ENCODE results near the gene PPP1R18. TPM values are rescaled to one million over a fixed set of nuclear protein-coding genes. Genes with fewer than 3 reads are reported as not detected.
"Not testable (repeated sequence)": the region's sequence is repeated elsewhere in the genome, so short reads cannot be mapped to it uniquely, and the experiment has no call there.

The PPP1R18 gene, protein sequence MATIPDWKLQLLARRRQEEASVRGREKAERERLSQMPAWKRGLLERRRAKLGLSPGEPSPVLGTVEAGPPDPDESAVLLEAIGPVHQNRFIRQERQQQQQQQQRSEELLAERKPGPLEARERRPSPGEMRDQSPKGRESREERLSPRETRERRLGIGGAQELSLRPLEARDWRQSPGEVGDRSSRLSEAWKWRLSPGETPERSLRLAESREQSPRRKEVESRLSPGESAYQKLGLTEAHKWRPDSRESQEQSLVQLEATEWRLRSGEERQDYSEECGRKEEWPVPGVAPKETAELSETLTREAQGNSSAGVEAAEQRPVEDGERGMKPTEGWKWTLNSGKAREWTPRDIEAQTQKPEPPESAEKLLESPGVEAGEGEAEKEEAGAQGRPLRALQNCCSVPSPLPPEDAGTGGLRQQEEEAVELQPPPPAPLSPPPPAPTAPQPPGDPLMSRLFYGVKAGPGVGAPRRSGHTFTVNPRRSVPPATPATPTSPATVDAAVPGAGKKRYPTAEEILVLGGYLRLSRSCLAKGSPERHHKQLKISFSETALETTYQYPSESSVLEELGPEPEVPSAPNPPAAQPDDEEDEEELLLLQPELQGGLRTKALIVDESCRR
- 100 to 1,000 TPM in 1 of 2 donors, 10 to 100 TPM in 1; 70.0 to 111 TPM for total RNA-seq
- long read RNA-seq, donor 1, transcript PPP1R18-206 (3 exons, 1,448 nt): major isoform, 7 of 10 reads
- long read RNA-seq, donor 1, partial matches to known transcripts: 2 of 10 reads
- long read RNA-seq, donor 1, other reads (novel, unspliced or antisense): 1 of 10 reads
- long read RNA-seq, donor 2, transcript PPP1R18-206 (3 exons, 1,448 nt): major isoform, 27 of 43 reads
- long read RNA-seq, donor 2, transcript PPP1R18-203 (3 exons, 1,156 nt): minor isoform, 5 of 43 reads
- long read RNA-seq, donor 2, partial matches to known transcripts: 5 of 43 reads
- long read RNA-seq, donor 2, other reads (novel, unspliced or antisense): 6 of 43 reads

DNA sequence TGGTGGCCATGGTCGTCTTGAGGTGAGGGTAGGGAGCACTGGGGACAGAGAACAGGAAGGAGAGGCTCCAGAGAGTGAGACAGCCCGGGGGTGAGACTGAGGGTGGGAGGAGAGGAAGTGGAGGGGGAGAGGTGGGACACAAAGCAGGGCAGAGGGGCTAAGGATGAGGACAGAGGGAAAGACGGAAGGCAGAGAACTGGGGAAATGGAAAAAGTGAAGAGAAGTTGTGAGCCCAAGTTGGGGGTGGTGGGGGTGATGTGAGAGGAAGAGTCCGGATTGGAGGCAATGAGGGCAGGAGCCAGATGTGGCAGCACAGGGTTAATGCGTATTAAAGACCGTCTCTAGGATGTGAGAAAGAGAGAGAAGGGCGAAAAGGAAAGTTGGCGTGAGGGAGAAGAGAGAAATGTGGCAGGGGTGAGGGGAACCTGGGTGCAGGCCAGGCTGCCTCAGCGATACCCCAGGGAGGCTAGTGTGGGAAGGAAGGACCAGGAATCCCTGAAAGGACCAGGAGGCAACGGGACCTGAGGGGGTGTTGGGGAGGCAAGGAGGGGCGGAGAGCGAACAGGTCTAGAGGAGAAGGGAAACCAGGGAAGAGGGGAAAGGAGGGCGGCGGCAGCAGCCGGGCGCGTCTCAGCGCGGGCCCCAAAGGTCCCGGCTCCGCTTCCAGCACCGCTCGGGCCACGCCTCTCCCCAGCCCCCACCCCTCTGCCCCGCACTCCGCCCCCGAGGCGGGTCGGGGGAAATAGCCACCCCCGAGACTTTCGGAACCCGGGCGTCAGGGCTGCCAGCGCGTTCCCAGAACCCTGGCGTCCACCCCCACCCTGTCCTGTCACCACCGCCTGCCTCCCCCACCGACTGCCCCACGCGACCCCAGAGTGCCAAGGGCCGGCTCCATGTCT lies at the start of gene PPP1R18:
Gene PPP1R18 (minus strand): TSS at position 637 of the 899 bp plus-strand sequence. CDS start 627 bp downstream, at position 10.
- intact Hi-C loops (cut with DNase I): no loop called here
- DNase-seq (ENCODE audit: low spot score): peak; percentile 97

DNA sequence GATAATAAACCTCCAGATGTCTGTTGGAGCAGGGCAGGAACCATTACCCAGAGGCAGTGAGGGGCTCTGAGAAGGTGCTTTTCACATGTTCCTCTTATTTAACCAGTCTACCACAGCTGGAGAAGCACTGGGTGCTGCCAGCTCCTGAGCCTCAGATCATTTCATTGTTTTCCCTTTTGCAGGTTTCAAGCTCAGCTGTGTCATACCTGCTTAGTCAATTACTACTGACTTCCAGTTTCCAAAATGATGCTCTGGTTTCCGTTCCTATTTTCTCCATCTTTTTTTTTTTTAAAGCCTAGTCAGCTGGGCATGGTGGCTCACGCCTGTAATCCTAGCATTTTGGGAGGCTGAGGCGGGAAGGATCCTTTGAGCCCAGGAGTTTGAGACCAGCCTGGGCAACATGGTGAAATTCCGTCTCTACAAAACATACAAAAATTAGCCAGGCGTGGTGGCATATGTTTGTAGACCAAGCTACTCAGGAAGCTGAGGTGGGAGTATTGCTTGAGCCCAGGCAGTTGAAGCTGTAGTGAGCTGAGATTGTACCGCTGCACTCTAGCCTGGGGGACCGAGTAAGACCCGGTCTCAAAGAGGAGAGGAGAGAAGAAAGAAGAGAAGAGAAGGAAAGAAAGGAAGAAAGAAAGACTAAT lies 49.3 kb upstream of the PPP1R18 start:
- intact Hi-C loops (cut with DNase I): no loop called here

DNA sequence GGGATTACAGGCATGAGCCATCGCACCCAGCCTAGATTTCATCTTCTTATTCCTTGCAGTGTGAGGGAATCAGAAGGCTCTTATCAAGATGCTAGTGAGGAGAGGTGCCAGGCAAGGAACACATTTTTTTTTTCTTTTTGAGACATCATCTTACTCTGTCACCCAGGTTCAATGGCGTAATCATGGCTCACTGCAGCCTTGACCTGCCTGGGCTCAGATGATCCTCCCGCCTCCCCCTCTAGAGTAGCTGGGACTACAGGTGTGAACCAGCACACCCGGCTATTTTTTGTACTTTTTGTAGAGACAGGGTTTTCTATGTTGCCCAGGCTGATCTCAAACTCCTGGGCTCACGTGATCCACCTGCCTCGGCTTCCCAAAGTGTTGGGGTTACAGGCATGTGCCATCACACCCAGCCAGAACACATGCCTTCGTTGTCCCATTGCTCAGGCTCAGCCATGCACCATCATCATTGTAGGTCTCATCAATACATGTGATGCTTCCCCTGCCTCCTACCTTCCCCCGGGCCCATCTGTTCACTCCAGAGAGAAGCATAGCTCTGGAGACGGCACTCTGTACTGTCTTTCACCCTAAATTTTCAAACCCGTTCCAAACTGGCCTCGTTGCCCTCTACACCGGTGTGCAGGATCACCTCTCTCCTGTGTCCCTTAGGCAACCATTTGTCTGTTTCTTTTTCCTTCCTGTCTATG lies 45.9 kb upstream of the PPP1R18 start:
- DNase-seq (ENCODE audit: low spot score): no peak
- intact Hi-C loops (cut with DNase I): no loop called here

More for the DNA sequence above, 49.3 kb upstream of the PPP1R18 start:
- no peak for DNase-seq (ENCODE audit: low spot score)

DNA sequence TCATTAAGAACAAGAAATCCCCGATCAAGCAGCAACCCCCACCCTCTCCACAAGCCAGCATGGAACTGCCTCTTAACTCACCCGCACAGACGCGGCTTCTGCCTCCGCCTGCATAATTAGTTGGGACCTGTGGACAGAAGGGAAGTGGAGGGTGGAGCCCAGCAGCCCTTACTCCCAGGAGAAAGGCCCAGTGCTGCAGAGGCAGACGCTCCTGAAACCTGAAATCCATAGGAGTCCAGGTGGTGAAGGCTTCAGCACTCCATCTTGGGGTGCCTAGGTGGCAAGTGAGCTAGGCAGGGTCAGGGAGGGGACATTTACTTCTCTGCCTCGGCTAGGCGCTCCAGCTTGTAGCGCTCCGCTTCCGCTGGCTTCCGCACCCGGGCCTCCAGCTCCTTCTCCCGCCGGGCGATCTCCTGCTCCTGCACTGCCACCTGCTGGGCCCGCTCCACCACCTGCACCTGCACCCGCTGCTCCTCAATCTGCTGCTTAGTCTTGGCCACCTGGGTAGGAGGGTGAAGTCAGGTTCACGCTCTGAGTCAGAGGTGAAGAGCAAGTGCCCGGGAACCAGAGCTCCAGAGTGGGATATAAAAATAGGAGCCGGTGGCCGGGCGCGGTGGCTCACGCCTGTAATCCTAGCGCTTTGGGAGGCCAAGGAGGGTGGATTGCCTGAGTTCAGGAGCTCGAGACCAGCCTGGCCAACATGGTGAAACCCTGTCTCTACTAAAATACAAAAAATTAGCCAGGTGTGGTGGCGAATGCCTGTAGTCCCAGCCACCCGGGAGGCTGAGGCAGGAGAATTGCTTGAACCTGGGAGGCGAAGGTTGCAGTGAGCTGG lies 44.4 kb upstream of the PPP1R18 start:
- intact Hi-C loops (cut with DNase I): no loop called here
- DNase-seq (ENCODE audit: low spot score): peak; percentile 88

DNA sequence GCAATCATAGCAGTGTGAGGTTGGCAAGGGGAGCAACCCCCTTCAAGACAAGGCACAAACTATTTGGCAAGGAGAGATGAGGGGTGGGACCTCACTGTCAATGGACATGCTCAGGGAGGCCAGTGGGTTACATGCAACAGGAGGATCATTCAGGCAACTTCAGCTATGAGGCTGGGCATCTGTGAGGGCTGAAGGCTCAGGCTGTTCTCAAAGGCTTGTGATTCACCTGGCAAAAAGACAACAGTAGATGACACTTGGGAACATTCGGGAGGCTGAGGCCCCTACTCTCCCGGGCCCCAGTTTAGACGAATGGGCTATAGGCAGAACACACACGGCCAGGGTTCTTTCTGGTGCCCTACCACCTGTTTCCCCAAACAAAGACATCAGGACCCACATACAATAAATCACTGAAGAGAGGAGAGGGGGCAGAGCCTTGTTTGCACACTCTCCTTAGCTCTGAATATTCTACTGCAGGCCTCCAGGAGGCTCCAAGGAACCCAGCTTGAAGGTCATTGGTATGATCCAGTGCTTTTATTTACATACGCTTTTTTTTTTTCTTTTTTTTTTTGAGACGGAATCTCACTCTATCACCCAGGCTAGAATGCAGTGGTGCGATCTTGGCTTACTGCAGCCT lies 41.6 kb upstream of the PPP1R18 start:
- DNase-seq (ENCODE audit: low spot score): peak; percentile 71
- intact Hi-C loops (cut with DNase I): loop anchor here in 1 of 2 donors (5.0 to 10.0 kb wide), 2 partner anchors 103 to 154 kb away; partner anchors contain the start of genes ATAT1 and DDR1

DNA sequence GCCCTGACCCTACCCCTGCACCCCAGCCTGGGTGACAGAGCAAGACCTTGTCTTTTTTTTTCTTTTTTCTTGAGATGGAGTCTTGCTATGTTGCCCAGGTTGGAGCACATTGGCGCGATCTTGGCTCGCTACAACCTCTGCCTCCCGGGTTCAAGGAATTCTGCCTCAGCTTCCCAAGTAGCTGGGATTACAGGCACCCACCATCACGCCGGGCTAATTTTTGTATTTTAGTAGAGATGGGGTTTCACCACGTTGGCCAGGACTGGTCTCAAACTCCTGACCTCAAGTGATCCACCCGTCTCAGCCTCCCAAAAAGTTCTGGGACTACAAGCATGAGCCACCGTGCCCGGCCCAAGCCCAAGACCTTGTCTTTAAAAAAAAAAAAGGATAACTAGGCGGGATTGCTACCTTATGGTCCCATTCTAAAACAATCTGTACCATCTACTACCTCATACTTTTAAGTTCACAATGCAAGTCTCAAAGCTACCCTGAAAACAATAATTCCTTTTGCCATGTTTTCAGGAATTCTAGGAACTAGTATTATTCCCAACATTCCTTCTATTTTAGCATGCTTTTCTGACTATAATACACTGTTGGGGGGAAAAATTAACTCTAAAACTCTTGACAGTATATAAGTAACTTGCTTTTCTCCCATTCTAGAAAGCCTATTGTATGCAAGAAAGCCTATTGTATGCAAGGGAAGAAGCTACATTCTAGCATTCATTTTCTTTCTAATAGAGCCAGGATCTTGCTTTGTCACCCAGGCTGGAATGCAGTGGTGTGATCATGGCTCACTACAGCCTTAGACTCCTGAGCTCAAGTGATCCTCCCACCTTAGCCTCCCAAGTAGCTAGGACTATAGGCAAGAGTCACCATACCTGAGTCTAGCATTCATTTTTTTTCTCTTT lies 40.3 kb upstream of the PPP1R18 start:
- peak; percentile 57 for DNase-seq (ENCODE audit: low spot score)
- intact Hi-C loops (cut with DNase I): loop anchor here in 1 of 2 donors (5.0 to 10.0 kb wide), 2 partner anchors 102 to 156 kb away; partner anchors contain the start of genes ATAT1 and DDR1

DNA sequence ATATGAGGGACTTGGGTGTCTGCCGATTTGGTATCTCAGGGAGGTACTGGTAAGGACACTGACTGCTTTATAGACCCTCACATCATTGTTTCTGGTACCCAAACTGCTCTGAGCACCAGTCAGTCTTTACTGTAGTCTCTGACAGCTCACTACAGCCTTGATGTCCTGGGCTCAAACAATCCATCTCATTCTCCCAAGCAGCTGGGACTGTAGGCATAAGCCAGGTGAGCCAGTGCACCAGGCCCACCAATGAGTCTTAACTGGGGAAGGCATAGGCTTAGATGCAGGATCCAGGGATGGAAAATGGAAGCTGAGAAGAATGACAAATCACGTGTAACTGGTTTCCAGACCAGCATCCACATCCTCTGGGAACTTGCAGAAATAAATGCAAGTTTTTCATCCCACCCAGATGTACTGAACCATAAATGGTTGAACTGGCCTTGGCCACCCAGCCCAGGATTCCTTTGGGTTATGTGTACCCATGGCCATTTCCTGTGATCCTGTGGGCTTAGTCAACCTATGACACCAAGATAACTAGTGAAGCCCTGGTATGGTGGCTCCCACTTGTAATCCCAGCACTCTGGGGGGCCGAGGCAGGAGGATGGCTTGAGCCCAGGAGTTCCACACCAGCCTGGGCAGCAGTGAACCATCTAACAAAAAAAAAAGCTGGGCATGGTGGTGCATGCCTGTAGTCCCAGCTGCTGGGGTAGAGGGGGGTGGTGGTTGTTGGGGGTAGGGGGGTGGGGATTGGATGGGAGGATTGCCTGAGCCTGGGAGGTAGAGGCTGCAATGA lies 39.5 kb upstream of the PPP1R18 start:
- peak; percentile 12 for DNase-seq (ENCODE audit: low spot score)
- intact Hi-C loops (cut with DNase I): loop anchor here in 1 of 2 donors (5.0 to 10.0 kb wide), 2 partner anchors 101 to 156 kb away; partner anchors contain the start of genes ATAT1 and DDR1

DNA sequence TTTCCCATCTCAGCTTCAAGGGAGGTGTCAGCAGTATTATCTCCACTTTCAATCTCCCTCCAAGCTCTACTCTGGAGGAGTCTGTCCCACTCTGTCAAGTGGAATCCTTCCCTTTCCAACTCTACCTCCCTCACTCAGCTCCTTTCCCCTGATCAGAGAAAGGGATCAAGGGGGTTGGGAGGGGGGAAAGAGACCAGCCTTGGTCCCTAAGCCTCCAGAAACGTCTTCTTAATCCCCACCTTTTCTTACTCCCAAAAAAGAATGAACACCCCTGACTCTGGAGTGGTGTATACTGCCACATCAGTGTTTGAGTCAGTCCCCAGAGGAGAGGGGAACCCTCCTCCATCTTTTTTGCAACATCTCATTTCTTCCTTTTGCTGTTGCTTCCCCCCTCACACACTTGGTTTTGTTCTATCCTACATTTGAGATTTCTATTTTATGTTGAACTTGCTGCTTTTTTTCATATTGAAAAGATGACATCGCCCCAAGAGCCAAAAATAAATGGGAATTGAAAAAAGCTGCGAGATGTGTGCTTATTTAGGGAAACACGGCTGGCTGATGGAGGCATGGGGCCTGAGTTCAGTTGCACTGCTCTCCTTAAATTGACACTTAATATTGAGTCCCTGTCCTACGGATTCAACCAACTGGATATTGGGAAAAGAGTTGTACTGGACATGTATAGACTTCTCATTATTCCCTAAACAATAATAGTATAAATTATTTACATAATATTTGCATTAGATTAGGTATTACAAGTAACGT lies 38.6 kb upstream of the PPP1R18 start:
- peak; percentile 12 for DNase-seq (ENCODE audit: low spot score)
- intact Hi-C loops (cut with DNase I): loop anchor here in 1 of 2 donors (5.0 to 10.0 kb wide), 2 partner anchors 100 to 157 kb away; partner anchors contain the start of genes ATAT1 and DDR1

DNA sequence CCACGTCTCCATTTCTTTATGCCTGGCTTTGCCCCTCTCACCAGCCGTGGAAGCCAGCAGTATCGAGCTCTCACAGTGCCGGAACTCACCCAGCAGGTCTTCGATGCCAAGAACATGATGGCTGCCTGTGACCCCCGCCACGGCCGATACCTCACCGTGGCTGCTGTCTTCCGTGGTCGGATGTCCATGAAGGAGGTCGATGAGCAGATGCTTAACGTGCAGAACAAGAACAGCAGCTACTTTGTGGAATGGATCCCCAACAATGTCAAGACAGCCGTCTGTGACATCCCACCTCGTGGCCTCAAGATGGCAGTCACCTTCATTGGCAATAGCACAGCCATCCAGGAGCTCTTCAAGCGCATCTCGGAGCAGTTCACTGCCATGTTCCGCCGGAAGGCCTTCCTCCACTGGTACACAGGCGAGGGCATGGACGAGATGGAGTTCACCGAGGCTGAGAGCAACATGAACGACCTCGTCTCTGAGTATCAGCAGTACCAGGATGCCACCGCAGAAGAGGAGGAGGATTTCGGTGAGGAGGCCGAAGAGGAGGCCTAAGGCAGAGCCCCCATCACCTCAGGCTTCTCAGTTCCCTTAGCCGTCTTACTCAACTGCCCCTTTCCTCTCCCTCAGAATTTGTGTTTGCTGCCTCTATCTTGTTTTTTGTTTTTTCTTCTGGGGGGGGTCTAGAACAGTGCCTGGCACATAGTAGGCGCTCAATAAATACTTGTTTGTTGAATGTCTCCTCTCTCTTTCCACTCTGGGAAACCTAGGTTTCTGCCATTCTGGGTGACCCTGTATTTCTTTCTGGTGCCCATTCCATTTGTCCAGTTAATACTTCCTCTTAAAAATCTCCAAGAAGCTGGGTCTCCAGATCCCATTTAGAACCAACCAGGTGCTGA lies 37.6 kb upstream of the PPP1R18 start:
- DNase-seq (ENCODE audit: low spot score): not testable (repeated sequence)
- intact Hi-C loops (cut with DNase I): loop anchor here (2.0 to 10.0 kb wide), 3 partner anchors 41 to 99 kb away; partner anchors contain the start of gene ATAT1 (in 1 of the 2)

DNA sequence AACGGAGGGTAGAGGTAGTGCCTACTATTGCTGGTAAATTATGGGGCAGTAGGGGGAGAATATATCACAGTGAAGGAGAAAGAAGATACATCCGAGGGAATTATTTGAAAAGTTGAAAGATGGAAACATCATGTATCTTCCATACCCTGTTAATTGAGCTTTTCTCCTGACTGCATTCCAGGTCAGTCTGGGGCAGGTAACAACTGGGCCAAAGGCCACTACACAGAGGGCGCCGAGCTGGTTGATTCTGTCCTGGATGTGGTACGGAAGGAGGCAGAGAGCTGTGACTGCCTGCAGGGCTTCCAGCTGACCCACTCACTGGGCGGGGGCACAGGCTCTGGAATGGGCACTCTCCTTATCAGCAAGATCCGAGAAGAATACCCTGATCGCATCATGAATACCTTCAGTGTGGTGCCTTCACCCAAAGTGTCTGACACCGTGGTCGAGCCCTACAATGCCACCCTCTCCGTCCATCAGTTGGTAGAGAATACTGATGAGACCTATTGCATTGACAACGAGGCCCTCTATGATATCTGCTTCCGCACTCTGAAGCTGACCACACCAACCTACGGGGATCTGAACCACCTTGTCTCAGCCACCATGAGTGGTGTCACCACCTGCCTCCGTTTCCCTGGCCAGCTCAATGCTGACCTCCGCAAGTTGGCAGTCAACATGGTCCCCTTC lies 36.9 kb upstream of the PPP1R18 start:
- intact Hi-C loops (cut with DNase I): loop anchor here (2.0 to 10.0 kb wide), 3 partner anchors 40 to 98 kb away; partner anchors contain the start of gene ATAT1 (in 1 of the 2)

DNA sequence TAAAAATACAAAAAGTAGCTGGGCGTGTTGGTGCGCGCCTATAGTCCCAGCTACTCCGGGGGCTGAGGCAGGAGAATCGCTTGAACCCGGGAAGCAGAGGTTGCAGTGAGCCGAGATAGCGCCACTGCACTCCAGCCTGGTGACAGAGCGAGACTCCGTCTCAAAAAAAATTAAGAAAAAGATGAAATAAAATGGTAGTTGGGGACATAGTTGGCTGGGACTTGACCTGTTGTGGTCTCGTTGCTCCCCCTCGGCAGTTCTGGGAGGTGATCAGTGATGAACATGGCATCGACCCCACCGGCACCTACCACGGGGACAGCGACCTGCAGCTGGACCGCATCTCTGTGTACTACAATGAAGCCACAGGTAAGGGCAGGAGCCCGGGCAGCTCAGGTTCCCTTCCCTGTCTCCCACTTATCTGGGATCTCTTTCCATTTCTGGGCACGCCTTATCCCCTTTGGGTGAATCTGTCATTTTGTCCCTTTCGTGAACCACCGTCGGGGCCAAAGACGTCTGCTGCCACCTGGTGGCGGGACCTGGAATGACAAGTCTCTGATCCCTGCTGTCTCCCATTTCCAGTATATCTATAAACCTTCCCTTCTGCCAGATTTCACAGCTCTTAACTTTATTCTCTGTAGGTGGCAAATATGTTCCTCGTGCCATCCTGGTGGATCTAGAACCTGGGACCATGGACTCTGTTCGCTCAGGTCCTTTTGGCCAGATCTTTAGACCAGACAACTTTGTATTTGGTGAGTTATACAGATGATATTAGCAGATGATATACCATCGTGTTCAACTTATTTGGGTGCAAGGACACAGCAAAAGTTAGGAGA lies 36.1 kb upstream of the PPP1R18 start:
- DNase-seq (ENCODE audit: low spot score): peak; percentile 95
- intact Hi-C loops (cut with DNase I): loop anchor here (2.0 to 10.0 kb wide), 3 partner anchors 40 to 98 kb away; partner anchors contain the start of gene ATAT1 (in 1 of the 2)

More for the DNA sequence above, 36.9 kb upstream of the PPP1R18 start:
- DNase-seq (ENCODE audit: low spot score): peak; percentile 28

Measured in posterior vena cava (tissue), 2 donors.